HG02884 (cell line): ENCODE measurements around the gene AUNIP.

Source experiments
- ATAC-seq: cut with Tn5 transposase; IDR thresholded peaks from one replicate; pipeline ENCODE4 v1.9.1; 2021; ENCODE audit warnings: mild to moderate bottlenecking, moderate library complexity; ENCODE audit not compliant: unreplicated experiment

Gene AUNIP

GRCh38 chr1:25858906-25859789, at the start of gene AUNIP:
AUNIP (minus strand) TSS chr1:25859457; CDS start chr1:25859357, 100 bp downstream.
- peak; percentile 69 for ATAC-seq

- no peak for ATAC-seq
Observed at GRCh38 chr1:25909040-25909439, 49.8 kb upstream of the AUNIP start.

GRCh38 chr1:25908161-25908560, 48.9 kb upstream of the AUNIP start:
- no peak for ATAC-seq

- no peak for ATAC-seq
Observed at GRCh38 chr1:25907601-25908000, 48.3 kb upstream of the AUNIP start.

- ATAC-seq = no peak
Observed at GRCh38 chr1:25906644-25907300, 47.5 kb upstream of the AUNIP start.

- ATAC-seq = peak; percentile 58
Observed at GRCh38 chr1:25905680-25906643, 46.7 kb upstream of the AUNIP start, which contains the start of gene STMN1. STMN1 (minus strand) TSS chr1:25906419; CDS start chr1:25904676, 1,743 bp downstream.

- ATAC-seq = peak; percentile 53
Observed at GRCh38 chr1:25904943-25905679, 45.9 kb upstream of the AUNIP start.

- ATAC-seq = no peak
Observed at GRCh38 chr1:25903986-25904385, 44.7 kb upstream of the AUNIP start.

- ATAC-seq = no peak
Observed at GRCh38 chr1:25902462-25902861, 43.2 kb upstream of the AUNIP start.

GRCh38 chr1:25900219-25900618, 41.0 kb upstream of the AUNIP start:
- no peak for ATAC-seq

- no peak for ATAC-seq
Observed at GRCh38 chr1:25899792-25900191, 40.5 kb upstream of the AUNIP start.

- ATAC-seq = no peak
Observed at GRCh38 chr1:25898223-25899015, 39.2 kb upstream of the AUNIP start.

GRCh38 chr1:25897754-25898153, 38.5 kb upstream of the AUNIP start:
- ATAC-seq = no peak

GRCh38 chr1:25896266-25896665, 37.0 kb upstream of the AUNIP start:
- no peak for ATAC-seq

- no peak for ATAC-seq
Observed at GRCh38 chr1:25895365-25895990, 36.2 kb upstream of the AUNIP start.

- no peak for ATAC-seq
Observed at GRCh38 chr1:25893116-25893515, 33.9 kb upstream of the AUNIP start.

GRCh38 chr1:25891606-25892005, 32.3 kb upstream of the AUNIP start:
- no peak for ATAC-seq

- ATAC-seq = no peak
Observed at GRCh38 chr1:25890239-25891034, 31.2 kb upstream of the AUNIP start.
